Chondrocyte (in vitro differentiated cells): ENCODE measurements around the gene MIEN1. TPM values are rescaled to one million over a fixed set of nuclear protein-coding genes. Genes with fewer than 3 reads are reported as not detected.

Source experiments
- DNase-seq: peaks from one replicate; pipeline ENCODE4 v3.0.0; 2021; ENCODE audit warnings: mixed read lengths, low spot score
- H3K27ac Mint-ChIP-seq: one replicate; pipeline ENCODE4 v1.8.0; 2021; ENCODE audit warnings: mild to moderate bottlenecking, moderate library complexity, mixed read lengths; ENCODE audit not compliant: unreplicated experiment
- H3K27me3 Mint-ChIP-seq: 2 replicates; pipeline ENCODE4 v1.8.0; 2021; ENCODE audit warnings: low read depth, mixed read lengths
- H3K36me3 Mint-ChIP-seq: 2 replicates; pipeline ENCODE4 v1.8.0; 2021; ENCODE audit warnings: low read depth, mixed read lengths
- H3K4me1 Mint-ChIP-seq: 2 replicates; pipeline ENCODE4 v1.8.0; 2021; ENCODE audit warnings: low read depth, mild to moderate bottlenecking, mixed read lengths
- H3K4me3 Mint-ChIP-seq: one replicate; pipeline ENCODE4 v1.8.0; 2021; ENCODE audit warnings: mild to moderate bottlenecking, moderate library complexity, mixed read lengths; ENCODE audit not compliant: unreplicated experiment
- H3K9me3 Mint-ChIP-seq: 2 replicates; pipeline ENCODE4 v1.8.0; 2021; ENCODE audit warnings: low read depth, mixed read lengths
- CTCF ChIP-seq: fragments of 200-600 bp; sonication (generic); IDR thresholded peaks from 2 replicates; pipeline ENCODE4 v1.5.0; 2021; ENCODE audit warnings: antibody characterized with exemption, mild to moderate bottlenecking, moderate library complexity
- long read RNA-seq: library from polyadenylated mRNA; stranded (forward); transcript quantifications from one replicate; pipeline ENCODE4 v2.0.0, GENCODE V29; 2021
- total RNA-seq: library from RNA; stranded (reverse); gene quantifications from 3 replicates; pipeline ENCODE4 v1.2.1, GENCODE V29; 2021

MIEN1 gene
- 45.3 to 48.5 TPM (median 46.5 TPM) in 3 replicates for total RNA-seq
- long read RNA-seq, transcript MIEN1-201 (4 exons, 1,006 nt) = major isoform, 51 of 57 reads
- long read RNA-seq, partial matches to known transcripts = 0 of 57 reads
- long read RNA-seq, other reads (novel, unspliced or antisense) = 1 of 57 reads

- TF ChIP-seq CTCF = peak; percentile 96
- Mint-ChIP-seq H3K4me3 (peak within 1 kb of the TSS; percentile 84), H3K4me1 (peaks cover 11% of the 10 kb centered on the region), H3K9me3 (no peaks in the 10 kb centered on the region), H3K27ac (peak within 1 kb of the TSS; percentile 78), H3K27me3 (peaks cover 2% of the 10 kb centered on the region), H3K36me3 (peaks cover 9% of the 10 kb centered on the region)
- no peak for DNase-seq
These were observed at the start of gene MIEN1 for GRCh38 chr17:39730095-39730921. Gene MIEN1 (minus strand): TSS chr17:39730532. CDS start chr17:39730495, 37 bp downstream.

GRCh38 chr17:39777534-39778365 lies 47.4 kb upstream of the MIEN1 start:
- no peaks in the 10 kb centered on the region for H3K4me1 Mint-ChIP-seq
- H3K9me3 Mint-ChIP-seq = no peaks in the 10 kb centered on the region
- DNase-seq = no peak
- no peaks in the 10 kb centered on the region for H3K36me3 Mint-ChIP-seq
- TF ChIP-seq CTCF = no peak
- H3K27ac Mint-ChIP-seq = no peak overlapping the region
- peaks cover 68% of the 10 kb centered on the region for H3K27me3 Mint-ChIP-seq
- no peak overlapping the region for H3K4me3 Mint-ChIP-seq

- DNase-seq = no peak
- H3K27ac Mint-ChIP-seq = no peak overlapping the region
- no peak for TF ChIP-seq CTCF
- no peak overlapping the region for H3K4me3 Mint-ChIP-seq
- H3K9me3 Mint-ChIP-seq = no peaks in the 10 kb centered on the region
- no peaks in the 10 kb centered on the region for H3K4me1 Mint-ChIP-seq
- peaks cover 65% of the 10 kb centered on the region for H3K27me3 Mint-ChIP-seq
- peaks cover 3% of the 10 kb centered on the region for H3K36me3 Mint-ChIP-seq
These were observed 45.9 kb upstream of the MIEN1 start for GRCh38 chr17:39776252-39776651.

GRCh38 chr17:39775031-39775430 lies 44.7 kb upstream of the MIEN1 start:
- Mint-ChIP-seq H3K36me3 (peaks cover 3% of the 10 kb centered on the region), H3K27me3 (peaks cover 59% of the 10 kb centered on the region), H3K9me3 (no peaks in the 10 kb centered on the region), H3K27ac (no peak overlapping the region), H3K4me3 (no peak overlapping the region), H3K4me1 (no peaks in the 10 kb centered on the region)
- no peak for DNase-seq
- TF ChIP-seq CTCF = no peak

GRCh38 chr17:39774047-39774446 lies 43.7 kb upstream of the MIEN1 start:
- Mint-ChIP-seq H3K27ac (no peak overlapping the region), H3K27me3 (peaks cover 59% of the 10 kb centered on the region), H3K4me1 (no peaks in the 10 kb centered on the region), H3K36me3 (peaks cover 3% of the 10 kb centered on the region), H3K9me3 (no peaks in the 10 kb centered on the region), H3K4me3 (no peak overlapping the region)
- no peak for DNase-seq
- no peak for TF ChIP-seq CTCF
